GM11168 (cell line): ENCODE measurements around the gene GPR78.

ENCODE experiments used
- in situ Hi-C: fragments of 300-500 bp; cut with MboI; formaldehyde crosslinking; loops from one replicate; pipeline ENCODE4 v1.12.0; 2022; ENCODE audit warnings: low sequenced_read_pairs; ENCODE audit not compliant: unreplicated experiment

Gene GPR78

DNA sequence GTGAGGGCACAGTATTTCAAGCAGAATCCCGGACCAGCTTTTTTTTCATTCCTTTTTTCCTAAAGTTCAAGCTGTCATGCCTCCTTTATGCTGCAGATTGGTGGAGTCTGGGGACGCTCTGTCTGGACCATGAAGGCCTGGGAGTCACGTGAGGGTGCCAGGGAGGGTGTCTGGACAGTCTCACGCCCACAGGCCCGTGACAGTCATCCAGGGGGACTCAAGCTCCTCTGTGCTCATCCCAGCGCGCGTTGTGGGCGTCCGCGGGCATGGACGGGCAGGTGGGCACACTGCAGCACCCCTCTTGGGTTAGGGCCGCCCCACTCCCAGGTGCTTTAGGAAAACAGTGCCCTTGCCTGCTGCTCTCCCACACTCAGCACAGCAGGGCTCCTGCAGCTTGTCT lies 17.1 kb downstream of the GPR78 start:
- in situ Hi-C loops: no loop called here

DNA sequence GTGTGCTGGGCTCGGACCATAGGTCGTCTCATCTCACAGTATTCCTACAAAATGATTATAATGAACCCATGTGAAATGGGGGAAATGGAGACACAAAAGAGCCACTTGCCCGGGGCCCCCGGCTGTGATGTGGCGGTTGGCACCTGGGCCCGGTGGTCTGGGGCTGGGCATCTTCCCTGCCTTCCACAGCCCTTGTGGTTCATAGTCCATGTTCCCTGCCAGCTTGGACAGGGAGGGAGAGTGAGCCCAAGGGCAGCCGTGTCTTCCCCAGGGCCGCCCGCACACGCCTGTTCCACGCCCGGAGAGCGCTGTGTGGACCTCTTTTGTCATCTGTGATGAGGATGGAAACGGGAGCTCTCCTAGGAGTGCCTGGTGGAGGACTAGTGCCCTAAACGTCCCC lies 17.6 kb downstream of the GPR78 start:
- in situ Hi-C loops: no loop called here

DNA sequence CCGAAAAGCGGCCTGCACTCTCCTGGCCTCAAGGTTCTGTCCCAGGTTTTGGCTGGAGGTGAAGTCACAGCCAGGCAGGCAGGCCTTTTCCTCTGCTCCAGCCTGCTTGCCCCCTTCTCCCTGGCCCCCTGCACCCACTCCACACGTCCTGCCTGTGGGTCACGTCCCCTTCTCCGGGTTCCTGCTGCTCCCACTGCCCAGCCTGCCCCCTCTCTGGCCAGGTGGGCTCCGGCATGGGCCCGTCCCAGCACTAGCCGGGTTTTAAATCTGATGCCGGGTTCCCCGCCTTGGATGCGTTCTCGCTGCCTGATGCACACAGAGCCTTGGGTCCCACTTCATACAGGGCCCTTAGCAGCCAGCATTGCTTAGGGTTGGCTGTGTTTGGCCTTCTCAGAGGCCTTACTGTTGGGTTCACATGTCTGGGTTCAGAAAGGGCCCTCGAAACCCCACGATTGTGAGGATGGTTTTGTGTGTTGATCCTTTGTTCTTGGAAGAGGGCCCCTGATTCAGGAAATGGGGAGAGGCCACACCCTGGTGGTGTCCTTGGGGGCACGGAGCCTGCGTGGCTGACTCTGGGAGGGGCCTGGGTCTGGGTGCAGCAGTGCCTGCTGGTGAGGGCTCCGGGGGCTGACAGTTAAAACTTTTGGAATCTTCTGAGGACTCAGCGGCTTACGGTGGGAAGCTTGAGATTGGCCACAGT lies 18.3 kb downstream of the GPR78 start:
- in situ Hi-C loops: no loop called here

DNA sequence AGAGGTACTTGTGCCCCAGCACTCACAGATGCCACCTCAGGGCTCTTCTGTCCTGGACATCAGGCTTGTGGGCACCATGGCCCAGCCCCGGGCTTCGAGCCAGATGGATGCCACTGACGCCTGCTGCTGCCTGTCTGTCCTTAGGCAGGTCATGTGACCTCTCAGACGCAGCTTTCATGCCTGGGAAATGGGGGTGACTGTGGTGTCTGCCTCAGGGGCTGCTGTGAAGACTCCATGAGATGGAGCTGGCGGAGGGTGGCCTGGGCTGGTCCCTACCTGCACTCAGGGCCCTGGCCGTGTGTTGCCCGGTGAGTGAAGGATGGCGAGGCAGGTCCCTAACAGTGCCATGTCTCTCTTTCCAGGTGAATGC lies 18.9 kb downstream of the GPR78 start:
- in situ Hi-C loops: no loop called here

DNA sequence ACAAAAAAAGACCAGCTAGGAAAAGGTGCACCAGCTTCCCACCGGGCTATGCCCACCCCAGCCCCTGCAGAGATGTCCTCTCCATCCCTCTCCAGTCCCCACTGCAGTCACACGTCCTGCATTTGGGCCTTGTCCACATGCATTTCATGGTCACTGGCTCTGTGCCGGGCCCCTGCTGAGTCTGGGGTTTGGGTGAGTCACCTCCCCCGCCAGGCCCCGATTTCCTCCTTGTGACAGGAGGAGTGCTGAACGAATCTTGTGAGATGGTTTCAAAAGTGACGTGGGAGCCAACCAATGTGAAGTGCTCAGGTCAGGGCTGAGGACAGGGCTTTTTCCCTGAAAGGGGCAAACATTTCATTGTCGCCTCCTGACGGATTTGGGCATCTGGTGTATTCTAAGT lies 19.5 kb downstream of the GPR78 start:
- in situ Hi-C loops: no loop called here

DNA sequence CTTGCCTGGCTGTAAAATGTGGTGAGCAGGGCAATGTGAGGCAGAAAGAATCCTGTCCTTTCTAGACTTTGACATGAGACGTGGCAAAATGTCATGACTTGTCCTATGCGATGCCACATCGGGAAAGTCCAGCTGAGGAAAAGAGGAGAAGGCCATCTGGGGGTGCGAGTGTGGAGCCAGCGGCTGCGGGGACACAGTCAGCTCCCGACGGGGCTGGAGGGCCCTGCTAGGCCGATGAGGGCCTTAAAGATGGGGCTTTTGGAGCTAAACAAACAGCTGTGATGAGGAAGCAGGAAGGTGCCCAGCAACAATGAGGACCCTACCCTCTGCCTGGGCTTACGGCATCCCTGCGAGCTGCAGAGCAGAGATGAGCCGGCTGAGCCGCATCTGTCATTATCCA lies 20.1 kb downstream of the GPR78 start:
- in situ Hi-C loops: no loop called here

DNA sequence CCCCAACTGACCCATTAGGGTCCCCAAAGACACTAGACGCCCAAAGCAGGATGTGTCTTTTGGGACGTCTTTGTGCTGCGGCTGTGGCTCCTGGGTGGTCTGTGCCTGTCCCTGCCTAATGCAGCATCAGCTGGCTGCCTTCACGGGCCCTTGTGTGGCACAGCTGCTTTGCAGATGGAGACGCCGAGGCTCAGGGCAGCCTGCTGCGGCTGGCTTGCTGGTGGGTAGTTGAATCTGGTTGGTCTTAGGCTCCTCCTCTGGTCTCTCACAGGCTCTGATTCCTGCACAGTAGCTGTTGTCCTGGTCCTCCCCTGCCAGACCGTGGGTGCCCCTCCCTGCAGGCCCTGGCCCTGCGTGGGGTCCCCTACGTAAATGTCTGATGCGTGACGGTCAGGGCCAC lies 20.5 kb downstream of the GPR78 start:
- in situ Hi-C loops: no loop called here

DNA sequence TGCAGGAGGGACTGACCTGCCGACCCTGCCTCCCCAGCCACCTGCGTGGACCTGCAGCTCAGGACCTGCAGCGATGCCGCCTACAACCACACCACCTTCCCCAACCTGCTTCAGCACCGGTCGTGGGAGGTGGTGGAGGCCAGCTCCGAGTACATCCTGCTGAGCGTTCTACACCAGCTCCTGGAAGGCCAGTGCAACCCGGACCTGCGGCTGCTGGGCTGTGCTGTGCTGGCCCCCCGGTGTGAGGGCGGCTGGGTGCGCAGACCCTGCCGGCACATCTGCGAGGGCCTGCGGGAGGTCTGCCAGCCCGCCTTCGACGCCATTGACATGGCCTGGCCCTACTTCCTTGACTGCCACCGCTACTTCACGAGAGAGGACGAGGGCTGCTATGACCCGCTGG lies 20.9 kb downstream of the GPR78 start:
- in situ Hi-C loops: no loop called here

DNA sequence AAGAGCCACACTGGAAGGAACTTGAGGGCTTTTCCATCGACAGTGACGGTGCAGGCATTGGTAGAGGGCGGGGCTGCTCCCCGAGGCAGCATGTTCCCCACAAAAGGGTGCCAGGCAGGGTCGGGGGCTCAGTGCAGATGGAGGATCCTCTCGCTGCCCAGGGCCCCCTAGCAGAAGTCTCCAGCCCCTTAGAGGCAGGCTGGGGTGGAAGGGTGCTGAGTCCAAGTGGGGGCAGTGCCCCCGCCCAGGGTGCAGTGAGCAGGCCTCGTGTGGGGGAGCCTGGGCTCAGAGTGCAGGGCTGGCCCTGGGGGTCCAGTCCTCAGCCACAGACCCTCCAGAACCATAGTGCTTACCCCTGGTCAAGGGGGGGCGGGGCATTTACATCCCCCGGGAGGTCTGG lies 21.4 kb downstream of the GPR78 start:
- in situ Hi-C loops: no loop called here

DNA sequence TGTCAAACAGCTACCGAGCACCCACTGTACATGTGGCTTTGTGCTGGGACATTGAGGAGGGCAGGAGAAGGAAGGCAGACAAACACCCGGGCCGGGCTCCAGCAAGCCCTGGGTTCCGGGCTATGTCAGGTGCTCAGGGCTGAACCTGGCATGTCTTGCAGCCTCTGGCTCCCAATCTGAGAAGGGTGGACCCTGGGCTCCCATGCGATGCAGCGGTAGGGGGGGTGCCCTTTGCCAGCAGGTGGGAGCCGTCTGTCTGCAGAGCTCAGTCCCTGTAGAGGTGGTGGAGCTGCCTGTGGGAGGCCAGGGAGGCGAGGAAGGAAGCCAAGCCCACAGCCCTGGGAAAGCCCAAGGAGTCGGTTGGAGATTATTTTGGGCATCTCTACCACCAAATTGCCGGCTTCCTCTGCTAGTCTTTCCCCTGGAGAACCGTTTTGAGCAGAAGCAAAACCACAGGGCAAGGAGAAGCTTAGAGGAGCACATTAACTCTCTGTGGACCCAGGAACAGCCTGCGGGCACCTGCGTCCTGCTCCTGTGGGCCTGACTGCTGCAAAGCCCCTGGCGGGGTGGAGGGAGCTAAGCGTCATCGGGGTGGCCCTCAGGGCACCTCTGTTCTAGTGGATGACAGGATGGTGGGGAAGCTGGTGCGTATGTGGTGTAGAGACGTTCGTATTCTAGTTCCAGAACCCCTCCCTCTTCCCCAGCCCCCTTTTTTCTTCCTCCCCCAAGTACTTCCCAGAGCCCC lies 22.7 kb downstream of the GPR78 start:
- in situ Hi-C loops: no loop called here

DNA sequence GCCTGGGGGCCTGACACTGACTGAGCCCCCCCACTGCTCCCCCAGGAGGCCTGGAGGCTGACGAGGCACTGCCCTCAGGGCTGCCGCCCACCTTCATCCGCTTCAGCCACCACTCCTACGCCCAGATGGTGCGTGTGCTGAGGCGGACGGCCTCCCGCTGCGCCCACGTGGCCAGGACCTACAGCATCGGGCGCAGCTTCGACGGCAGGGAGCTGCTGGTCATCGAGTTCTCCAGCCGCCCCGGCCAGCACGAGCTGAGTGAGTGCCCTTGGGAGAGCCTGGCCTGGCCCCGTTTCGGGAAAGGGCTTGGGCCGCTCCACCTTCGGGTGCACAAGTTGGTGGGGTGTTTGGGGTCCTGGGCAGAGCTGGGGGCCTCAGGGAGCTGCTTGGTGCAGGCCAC lies 23.7 kb downstream of the GPR78 start:
- in situ Hi-C loops: no loop called here

DNA sequence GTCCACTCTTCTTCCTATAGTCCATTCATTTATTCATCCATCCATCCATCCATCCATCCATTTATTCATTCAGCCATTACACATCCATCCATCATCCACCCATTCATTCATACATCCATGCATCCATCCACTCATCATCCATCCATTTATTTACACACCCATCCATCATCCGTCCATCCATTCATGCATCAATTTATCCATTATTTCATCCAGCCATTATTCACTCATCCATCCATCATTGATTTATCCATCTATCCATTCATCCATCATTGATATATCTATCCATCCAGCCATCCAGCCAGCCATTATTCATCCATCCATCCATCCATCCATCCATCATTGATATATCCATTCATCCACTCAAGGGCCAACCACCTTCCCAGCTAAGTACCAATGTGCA lies 25.1 kb downstream of the GPR78 start:
- in situ Hi-C loops: no loop called here

DNA sequence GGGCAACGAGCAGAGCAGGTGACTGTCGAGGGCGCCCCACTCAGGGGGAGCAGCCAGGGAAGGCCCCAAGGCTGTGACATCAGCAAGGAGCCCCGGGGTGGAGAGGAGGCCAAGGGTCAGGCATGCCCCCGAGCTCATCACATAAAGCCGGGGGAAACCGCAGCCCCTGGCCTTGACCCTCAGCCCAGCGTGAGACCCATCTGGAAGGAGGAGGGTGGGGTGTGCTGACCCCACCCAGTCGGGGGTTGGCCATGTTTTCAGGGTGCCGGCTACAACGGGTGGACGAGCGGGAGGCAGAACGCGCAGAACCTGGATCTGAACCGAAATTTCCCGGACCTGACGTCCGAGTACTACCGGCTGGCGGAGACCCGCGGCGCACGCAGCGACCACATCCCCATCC lies 26.3 kb downstream of the GPR78 start:
- in situ Hi-C loops: no loop called here

DNA sequence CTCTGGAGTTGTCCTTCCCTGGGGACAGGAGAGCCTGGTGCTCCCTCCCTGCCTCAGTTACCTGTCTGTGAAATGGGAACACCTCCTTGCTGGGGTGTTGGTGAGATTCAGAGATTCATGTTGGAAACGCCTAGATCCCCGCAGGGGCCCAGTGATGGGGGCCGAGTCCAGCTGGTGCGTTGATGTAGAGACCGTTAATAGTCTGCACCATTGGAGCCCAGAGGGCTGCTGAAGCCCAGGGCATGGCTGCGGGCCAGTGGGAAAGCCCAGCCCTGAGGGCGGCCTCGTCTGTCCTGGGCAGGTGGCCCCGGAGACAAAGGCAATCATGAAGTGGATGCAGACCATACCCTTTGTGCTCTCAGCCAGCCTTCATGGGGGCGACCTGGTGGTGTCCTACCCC lies 26.8 kb downstream of the GPR78 start:
- in situ Hi-C loops: no loop called here

DNA sequence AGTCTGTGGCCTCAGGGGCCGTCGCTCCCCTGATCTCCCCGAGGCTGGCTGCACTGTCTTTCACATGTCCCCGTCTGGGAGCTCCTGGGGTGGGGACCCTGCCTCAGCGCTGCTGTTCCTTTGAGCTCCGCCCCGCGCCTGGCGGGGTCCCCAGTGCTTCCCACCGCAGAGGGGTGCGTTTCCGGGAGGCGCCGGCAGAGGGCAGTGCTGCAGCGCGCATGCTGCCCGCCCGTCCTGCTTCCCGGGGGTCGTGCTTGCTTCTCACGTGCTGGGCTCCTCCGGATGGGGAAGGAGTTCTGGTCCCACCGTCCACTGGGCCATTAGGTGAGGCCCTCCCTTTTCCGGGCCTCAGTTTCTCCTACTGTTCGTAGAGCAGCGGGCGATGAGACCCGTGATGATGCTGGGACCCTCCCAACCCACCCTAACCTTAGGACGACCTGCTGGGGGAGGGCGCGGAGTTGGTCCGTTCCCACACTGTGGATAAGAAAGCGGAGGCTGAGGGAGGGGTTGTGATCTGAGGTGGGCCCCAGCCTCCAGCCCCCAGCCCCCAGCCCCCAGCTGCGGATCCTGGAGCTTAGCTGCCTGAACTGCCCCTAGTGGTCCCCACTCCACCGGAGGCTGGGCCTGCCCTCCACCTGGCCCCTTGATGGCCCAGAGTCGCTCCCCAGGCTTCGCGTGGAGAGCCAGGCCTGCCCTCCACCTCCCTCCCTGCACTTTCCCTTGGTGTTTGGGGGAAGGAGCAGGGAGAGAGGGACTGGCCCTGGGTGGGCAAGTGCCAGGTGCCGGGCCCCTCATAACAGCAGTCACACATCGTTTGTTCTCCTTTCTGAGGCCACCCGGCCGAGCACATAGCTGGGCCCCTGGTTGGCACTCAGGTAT lies 27.6 kb downstream of the GPR78 start:
- in situ Hi-C loops: no loop called here

DNA sequence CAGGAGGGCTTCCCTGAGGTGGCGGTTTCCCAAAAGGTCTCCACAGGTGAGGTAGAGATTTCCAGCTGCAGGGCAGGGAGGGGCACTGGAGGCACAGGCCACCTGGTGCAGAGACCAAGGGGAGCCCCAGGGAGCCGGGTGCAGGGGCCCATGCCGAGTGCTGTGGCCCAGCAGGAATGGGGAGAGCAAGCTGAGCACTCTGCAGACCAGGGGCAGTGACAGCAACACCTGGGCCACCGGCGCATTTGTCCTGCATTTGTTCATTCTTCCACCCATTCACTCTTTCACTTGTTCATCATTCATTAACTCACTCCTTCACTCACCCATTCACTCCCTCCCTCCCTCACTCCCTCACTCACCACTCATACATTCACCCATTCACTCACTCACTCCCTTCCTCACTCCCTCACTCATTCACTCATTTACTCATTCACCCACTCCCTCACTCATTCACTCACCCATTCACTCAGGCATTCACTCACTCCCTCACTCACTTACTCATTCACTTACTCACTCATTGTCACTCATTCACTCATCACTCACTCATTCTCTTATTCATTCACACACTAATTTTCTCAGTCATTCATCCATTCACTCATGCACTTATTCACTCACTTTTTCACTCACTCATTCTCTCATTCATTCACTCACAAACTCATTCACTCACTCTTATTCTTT lies 28.7 kb downstream of the GPR78 start:
- in situ Hi-C loops: no loop called here

DNA sequence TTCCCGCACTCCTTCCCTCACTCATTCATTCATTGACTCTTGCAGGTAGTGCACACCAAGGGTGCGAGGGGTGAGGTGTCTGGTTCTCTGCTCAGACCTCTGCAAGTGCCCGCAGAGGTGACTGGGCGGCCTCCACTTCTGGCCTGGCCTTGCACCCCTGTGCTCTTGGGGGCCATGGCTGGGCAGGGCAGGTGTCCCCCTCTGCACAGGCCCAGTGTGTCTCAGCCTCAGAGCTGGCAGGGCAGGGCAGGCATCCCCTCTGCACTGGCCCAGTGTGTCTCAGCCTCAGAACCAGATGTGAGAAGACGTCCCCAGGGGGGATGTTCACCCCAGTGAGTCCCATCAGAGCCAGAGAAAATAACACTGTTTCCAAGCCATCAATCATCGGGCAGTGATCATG lies 29.2 kb downstream of the GPR78 start:
- in situ Hi-C loops: no loop called here

DNA sequence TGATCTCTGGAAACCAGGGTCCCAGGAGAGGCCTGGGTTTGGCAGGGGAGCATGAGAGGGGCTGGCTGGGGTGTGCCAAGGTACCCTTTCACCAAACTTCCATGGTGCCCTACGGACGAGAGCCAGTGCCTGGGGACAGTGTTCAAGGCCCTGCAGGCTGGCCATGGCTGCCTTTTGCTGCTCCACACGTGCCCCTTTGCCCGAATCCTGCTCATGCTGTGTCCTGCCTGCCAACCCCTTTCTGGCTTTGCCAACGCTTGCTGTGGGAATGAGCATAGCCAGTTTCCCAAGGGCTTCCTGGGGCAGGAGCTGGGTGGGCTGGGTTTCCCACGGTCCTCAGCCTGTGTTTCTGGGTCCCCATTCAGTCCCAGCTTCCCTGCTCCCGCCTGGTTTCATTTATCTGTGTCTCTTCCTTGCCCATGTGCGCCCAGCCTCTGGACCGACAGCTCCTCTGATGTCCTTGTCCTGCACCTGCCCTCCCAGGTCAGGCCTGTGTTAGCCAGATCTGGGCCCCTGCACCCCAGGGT lies 29.7 kb downstream of the GPR78 start:
- in situ Hi-C loops: no loop called here

DNA sequence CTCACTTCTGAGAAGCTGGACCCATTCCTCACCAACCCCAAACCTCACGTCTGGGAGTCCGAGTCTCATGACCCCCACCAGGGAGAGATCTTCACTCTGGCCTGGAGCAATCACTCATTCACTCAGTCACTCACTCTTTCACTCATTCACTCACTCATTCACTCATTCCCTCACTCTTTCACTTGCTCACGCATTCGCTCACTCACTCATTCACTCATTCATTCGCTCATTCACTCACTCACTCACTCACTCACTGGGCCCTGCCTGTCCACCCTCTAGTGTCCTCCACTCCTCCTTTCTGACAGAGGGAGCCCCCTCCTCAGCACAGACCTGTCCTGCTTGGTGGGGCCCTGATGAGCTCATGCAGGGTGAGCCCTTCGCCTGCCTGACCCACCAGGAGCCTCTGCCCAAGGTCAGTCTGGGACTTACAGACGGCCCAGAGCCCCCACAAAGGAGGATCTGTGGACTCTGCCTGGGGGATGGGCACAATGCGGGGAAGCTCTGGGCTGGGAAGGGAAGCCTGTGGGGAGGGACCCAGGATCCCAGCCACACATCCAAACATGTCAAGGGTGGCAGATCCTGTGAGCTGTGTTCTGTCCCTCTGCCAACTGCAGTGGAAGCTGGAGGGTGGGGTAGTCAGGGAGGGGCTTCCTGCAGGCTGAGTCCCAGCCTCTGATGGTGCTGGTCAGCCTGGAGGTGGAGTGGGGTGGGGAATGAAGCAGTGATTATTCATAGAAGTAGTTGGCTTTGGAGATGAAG lies 30.8 kb downstream of the GPR78 start:
- in situ Hi-C loops: no loop called here

DNA sequence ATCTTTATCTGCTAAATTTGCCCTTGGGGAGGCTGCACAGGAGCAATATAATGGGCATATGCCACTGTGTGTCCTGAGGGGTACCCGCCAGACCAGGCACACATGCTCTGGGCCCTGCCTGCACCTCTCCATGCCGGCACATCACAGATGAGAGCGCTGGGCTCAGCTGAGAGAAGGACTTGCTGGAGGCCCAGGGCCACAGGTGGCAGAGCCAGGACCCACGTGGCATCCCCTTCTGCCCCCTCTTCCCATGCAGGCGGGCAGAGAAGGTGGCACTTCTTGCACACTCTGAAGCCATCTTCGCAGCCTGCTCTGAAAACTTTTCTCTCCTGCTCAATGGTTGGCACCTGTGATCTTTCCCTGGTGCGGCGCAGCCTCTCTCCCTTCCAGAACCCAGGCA lies 32.5 kb downstream of the GPR78 start:
- in situ Hi-C loops: no loop called here
